HEK293 (cell line): Measurements from ENCODE around the gene CDH22.

Source experiments
- CTCF ChIA-PET: fragments of 350-600 bp; formaldehyde crosslinking; extraction: SDS; loops from one replicate; lab custom pipeline; 2021; ENCODE audit warnings: antibody characterized with exemption; lab: Yijun Ruan, JAX
- POLR2A ChIA-PET: fragments of 300-600 bp; formaldehyde crosslinking; extraction: SDS; loops from one replicate; lab custom pipeline; 2020; ENCODE audit warnings: antibody characterized with exemption, inconsistent platforms; lab: Yijun Ruan, JAX
- H3K27ac ChIP-seq: fragments of 200-500 bp; sonication (Bioruptor generic); 2 replicates; pipeline ENCODE4 v1.5.1; 2014; ENCODE audit warnings: low read depth, low read length, control low read depth, inconsistent platforms; ENCODE audit errors: extremely low read depth
- H3K36me3 ChIP-seq, 2 experiments: fragments of 200-500 bp in 1 of 2; sonication (Bioruptor generic) in 1 of 2; 1 replicate in 1 of 2; 2 replicates in 1 of 2; pipeline ENCODE4 v1.5.1; 2014 to 2017; ENCODE audit warnings: inconsistent platforms in 2 of 2, low read length in 2 of 2; ENCODE audit not compliant: control insufficient read depth in 2 of 2, insufficient read depth in 1 of 2
- H3K4me1 ChIP-seq: fragments of 200-500 bp; sonication (Bioruptor generic); 2 replicates; pipeline ENCODE4 v1.5.1; 2014; ENCODE audit warnings: mild to moderate bottlenecking, low read length, inconsistent platforms; ENCODE audit not compliant: control insufficient read depth, insufficient read depth
- H3K4me3 ChIP-seq: 2 replicates; pipeline ENCODE4 v1.5.1; 2011; ENCODE audit warnings: low read depth, mild to moderate bottlenecking, control low read depth, low read length, moderate library complexity
- H3K9me3 ChIP-seq: fragments of 200-500 bp; sonication (Bioruptor generic); 2 replicates; pipeline ENCODE4 v1.5.1; 2014; ENCODE audit warnings: low read depth, low read length, inconsistent platforms; ENCODE audit not compliant: control insufficient read depth, insufficient read depth
- EGR2 ChIP-seq: fragments of 450-650 bp; formaldehyde crosslinking; IDR thresholded peaks from 2 replicates; pipeline ENCODE4 v1.5.1; 2016; ENCODE audit warnings: low read depth, missing biosample characterization, missing genetic modification characterization
- INSM2 ChIP-seq: fragments of 450-650 bp; formaldehyde crosslinking; IDR thresholded peaks from 2 replicates; pipeline ENCODE4 v1.5.1; 2016; ENCODE audit warnings: missing biosample characterization, missing genetic modification characterization
- KLF7 ChIP-seq: fragments of 450-650 bp; formaldehyde crosslinking; IDR thresholded peaks from 2 replicates; pipeline ENCODE4 v1.5.1; 2016; ENCODE audit warnings: missing biosample characterization, missing genetic modification characterization, borderline replicate concordance
- MZF1 ChIP-seq: fragments of 450-650 bp; formaldehyde crosslinking; IDR thresholded peaks from 2 replicates; pipeline ENCODE4 v1.5.1; 2017; ENCODE audit warnings: missing biosample characterization, missing genetic modification characterization, borderline replicate concordance
- PRDM10 ChIP-seq: fragments of 450-650 bp; formaldehyde crosslinking; IDR thresholded peaks from 2 replicates; pipeline ENCODE4 v1.5.1; 2016; ENCODE audit warnings: missing biosample characterization, missing genetic modification characterization
- SALL2 ChIP-seq: fragments of 450-650 bp; formaldehyde crosslinking; IDR thresholded peaks from 2 replicates; pipeline ENCODE4 v1.5.0; 2017; ENCODE audit warnings: missing biosample characterization, mild to moderate bottlenecking, missing genetic modification characterization, borderline replicate concordance
- SP3 ChIP-seq: fragments of 450-650 bp; formaldehyde crosslinking; IDR thresholded peaks from 2 replicates; pipeline ENCODE4 v1.5.1; 2016; ENCODE audit warnings: missing biosample characterization, missing genetic modification characterization
- YY1 ChIP-seq: fragments of 450-650 bp; formaldehyde crosslinking; IDR thresholded peaks from 2 replicates; pipeline ENCODE4 v1.5.1; 2018; ENCODE audit warnings: missing biosample characterization, missing genetic modification characterization
- ZNF239 ChIP-seq: fragments of 450-650 bp; formaldehyde crosslinking; IDR thresholded peaks from 2 replicates; pipeline ENCODE4 v1.5.1; 2016; ENCODE audit warnings: missing biosample characterization, missing genetic modification characterization
- ZNF274 ChIP-seq, 2 experiments: fragments of 200-500 bp in 1 of 2; fragments of 450-650 bp in 1 of 2; sonication (Bioruptor generic) in 1 of 2; formaldehyde crosslinking in 1 of 2; IDR thresholded peaks; 2 replicates each; pipeline versions ENCODE4 v1.5.1 to v1.6.1; 2014 to 2016; ENCODE audit warnings: borderline replicate concordance in 1 of 2, inconsistent platforms in 1 of 2, low read length in 1 of 2, missing biosample characterization in 1 of 2, missing genetic modification characterization in 1 of 2
- ZNF324 ChIP-seq: fragments of 450-650 bp; formaldehyde crosslinking; IDR thresholded peaks from 2 replicates; pipeline ENCODE4 v1.5.1; 2016; ENCODE audit warnings: missing biosample characterization, missing genetic modification characterization
- ZNF391 ChIP-seq: fragments of 450-650 bp; formaldehyde crosslinking; IDR thresholded peaks from 2 replicates; pipeline ENCODE4 v1.5.1; 2016; ENCODE audit warnings: low read depth, missing biosample characterization, missing genetic modification characterization, borderline replicate concordance
- ZNF423 ChIP-seq: fragments of 450-650 bp; formaldehyde crosslinking; IDR thresholded peaks from 2 replicates; pipeline ENCODE4 v1.5.1; 2016; ENCODE audit warnings: missing biosample characterization, missing genetic modification characterization
- ZNF544 ChIP-seq: fragments of 450-650 bp; formaldehyde crosslinking; IDR thresholded peaks from 2 replicates; pipeline ENCODE4 v1.5.0; 2017; ENCODE audit warnings: missing biosample characterization, missing genetic modification characterization
- ZNF561 ChIP-seq: fragments of 450-650 bp; IDR thresholded peaks from 2 replicates; pipeline ENCODE4 v1.5.1; 2018; ENCODE audit warnings: missing biosample characterization, missing genetic modification characterization, borderline replicate concordance
- ZNF580 ChIP-seq: fragments of 450-650 bp; formaldehyde crosslinking; IDR thresholded peaks from 2 replicates; pipeline ENCODE4 v1.5.1; 2016; ENCODE audit warnings: missing biosample characterization, missing genetic modification characterization
- ZNF624 ChIP-seq: fragments of 450-650 bp; formaldehyde crosslinking; IDR thresholded peaks from 2 replicates; pipeline ENCODE4 v1.5.1; 2017; ENCODE audit warnings: missing biosample characterization, missing genetic modification characterization
- TF ChIP-seq, protein P1 (sequence below): fragments of 450-650 bp; formaldehyde crosslinking; IDR thresholded peaks from 2 replicates; pipeline ENCODE4 v1.5.1; 2016; ENCODE audit warnings: missing biosample characterization, missing genetic modification characterization
- TF ChIP-seq, protein P2 (sequence below): fragments of 450-650 bp; formaldehyde crosslinking; IDR thresholded peaks from 2 replicates; pipeline ENCODE4 v1.5.1; 2016; ENCODE audit warnings: missing biosample characterization, missing genetic modification characterization
- TF ChIP-seq, protein P3 (sequence below): fragments of 450-650 bp; formaldehyde crosslinking; IDR thresholded peaks from 2 replicates; pipeline ENCODE4 v1.5.1; 2016; ENCODE audit warnings: missing biosample characterization, missing genetic modification characterization

CDH22 gene

GRCh38 chr20:46132705-46133120 lies 175.6 kb downstream of the CDH22 start (continued):
- TF ChIP-seq, protein P1, sequence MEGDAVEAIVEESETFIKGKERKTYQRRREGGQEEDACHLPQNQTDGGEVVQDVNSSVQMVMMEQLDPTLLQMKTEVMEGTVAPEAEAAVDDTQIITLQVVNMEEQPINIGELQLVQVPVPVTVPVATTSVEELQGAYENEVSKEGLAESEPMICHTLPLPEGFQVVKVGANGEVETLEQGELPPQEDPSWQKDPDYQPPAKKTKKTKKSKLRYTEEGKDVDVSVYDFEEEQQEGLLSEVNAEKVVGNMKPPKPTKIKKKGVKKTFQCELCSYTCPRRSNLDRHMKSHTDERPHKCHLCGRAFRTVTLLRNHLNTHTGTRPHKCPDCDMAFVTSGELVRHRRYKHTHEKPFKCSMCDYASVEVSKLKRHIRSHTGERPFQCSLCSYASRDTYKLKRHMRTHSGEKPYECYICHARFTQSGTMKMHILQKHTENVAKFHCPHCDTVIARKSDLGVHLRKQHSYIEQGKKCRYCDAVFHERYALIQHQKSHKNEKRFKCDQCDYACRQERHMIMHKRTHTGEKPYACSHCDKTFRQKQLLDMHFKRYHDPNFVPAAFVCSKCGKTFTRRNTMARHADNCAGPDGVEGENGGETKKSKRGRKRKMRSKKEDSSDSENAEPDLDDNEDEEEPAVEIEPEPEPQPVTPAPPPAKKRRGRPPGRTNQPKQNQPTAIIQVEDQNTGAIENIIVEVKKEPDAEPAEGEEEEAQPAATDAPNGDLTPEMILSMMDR (tag by site-specific recombination): peak; percentile 93
- TF ChIP-seq ZNF624 (tag by site-specific recombination): no peak
- no peak for TF ChIP-seq ZNF324
- no peak for TF ChIP-seq MZF1
- TF ChIP-seq ZNF274 (IDR thresholded peaks at IDR 0.05; ENCODE audit: low read length): no peak
- no peak for TF ChIP-seq ZNF274 (tag by site-specific recombination; IDR thresholded peaks at IDR 0.05; ENCODE audit: borderline replicate concordance)
- TF ChIP-seq KLF7 (tag by site-specific recombination): no peak
- no peak for TF ChIP-seq SALL2
- TF ChIP-seq ZNF561: peak; percentile 28; the same call in 1 of the 2 replicates
- peak; percentile 80 for TF ChIP-seq EGR2
- no peak for TF ChIP-seq ZNF239 (tag by site-specific recombination)
- TF ChIP-seq INSM2 (tag by site-specific recombination): no peak
- TF ChIP-seq ZNF544 (tag by site-specific recombination): no peak
- no peak for TF ChIP-seq ZNF391 (tag by site-specific recombination)
- peak; percentile 19; the same call in 1 of the 2 replicates for TF ChIP-seq SP3 (tag by site-specific recombination)
- 0 out of 2 replicates have a peak, but pooled peaks have one; percentile 35 for TF ChIP-seq PRDM10 (tag by site-specific recombination)

DNA sequence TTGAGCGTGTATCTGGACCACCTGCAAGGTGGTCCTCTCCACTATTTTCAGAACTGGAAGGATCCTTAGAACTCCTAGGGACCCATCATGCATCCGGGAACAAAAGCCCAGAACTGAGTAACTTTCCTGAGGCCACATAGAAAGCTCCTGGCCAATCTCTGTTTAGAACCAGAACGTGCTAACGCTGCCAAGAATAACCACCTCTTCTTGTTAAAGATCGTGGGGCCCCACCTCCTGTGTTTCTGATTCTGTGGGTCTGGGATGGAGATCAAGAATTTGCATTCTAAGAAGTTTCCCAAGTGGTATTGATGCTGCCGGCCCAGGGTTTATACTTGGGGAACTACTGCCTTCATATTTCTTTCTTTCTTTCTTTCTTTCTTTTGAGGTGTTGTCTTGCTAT lies 176.9 kb downstream of the CDH22 start:
- Histone ChIP-seq H3K36me3 (no peaks in the 10 kb centered on the region), H3K27ac (no peak overlapping the region), H3K4me3 (no peak overlapping the region), H3K9me3 (no peaks in the 10 kb centered on the region), H3K4me1 (no peaks in the 10 kb centered on the region)
- CTCF ChIA-PET: interaction anchor here (1.0 to 4.1 kb wide), 12 partner anchors 9 to 307 kb away, joined by 3 to 55 read pairs (median 11); partner anchors contain the start of gene CD40
- TF ChIP-seq, protein P2, sequence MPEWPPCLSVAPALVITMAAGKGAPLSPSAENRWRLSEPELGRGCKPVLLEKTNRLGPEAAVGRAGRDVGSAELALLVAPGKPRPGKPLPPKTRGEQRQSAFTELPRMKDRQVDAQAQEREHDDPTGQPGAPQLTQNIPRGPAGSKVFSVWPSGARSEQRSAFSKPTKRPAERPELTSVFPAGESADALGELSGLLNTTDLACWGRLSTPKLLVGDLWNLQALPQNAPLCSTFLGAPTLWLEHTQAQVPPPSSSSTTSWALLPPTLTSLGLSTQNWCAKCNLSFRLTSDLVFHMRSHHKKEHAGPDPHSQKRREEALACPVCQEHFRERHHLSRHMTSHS (tag by site-specific recombination): no peak
- no peak for TF ChIP-seq ZNF580 (tag by site-specific recombination)
- TF ChIP-seq, protein P3, sequence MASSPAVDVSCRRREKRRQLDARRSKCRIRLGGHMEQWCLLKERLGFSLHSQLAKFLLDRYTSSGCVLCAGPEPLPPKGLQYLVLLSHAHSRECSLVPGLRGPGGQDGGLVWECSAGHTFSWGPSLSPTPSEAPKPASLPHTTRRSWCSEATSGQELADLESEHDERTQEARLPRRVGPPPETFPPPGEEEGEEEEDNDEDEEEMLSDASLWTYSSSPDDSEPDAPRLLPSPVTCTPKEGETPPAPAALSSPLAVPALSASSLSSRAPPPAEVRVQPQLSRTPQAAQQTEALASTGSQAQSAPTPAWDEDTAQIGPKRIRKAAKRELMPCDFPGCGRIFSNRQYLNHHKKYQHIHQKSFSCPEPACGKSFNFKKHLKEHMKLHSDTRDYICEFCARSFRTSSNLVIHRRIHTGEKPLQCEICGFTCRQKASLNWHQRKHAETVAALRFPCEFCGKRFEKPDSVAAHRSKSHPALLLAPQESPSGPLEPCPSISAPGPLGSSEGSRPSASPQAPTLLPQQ (tag by site-specific recombination): peak; percentile 46; the same call in 1 of the 2 replicates
- no peak for TF ChIP-seq ZNF423 (tag by site-specific recombination)
- TF ChIP-seq YY1 (tag by site-specific recombination): no peak
- POLR2A ChIA-PET: no interaction called here
